Measurements from ENCODE around the gene OR4C6. TPM values are rescaled to one million over a fixed set of nuclear protein-coding genes. Genes with fewer than 3 reads are reported as not detected.

The OR4C6 gene
- total RNA-seq, result not detected

DNA sequence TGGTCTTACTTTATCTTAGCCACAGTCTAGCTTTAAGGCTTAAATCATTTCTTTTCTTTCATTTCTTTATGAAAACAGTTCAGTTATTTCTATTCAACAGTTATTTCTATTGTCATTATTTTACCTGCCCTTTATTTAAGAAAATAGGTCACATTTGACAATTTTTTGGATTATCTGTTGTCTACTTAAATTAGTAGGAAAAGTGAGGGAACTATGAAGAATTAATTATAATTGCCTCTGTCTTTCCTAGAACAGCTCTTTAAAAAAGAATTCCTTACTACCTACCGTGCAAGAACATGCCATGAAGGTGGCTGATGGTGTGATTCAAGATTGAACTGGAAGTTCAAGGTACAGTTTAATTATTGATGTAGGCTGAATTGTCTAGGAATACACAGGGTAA, at the start of gene OR4C6:
Gene OR4C6, plus strand, starts transcription at position 301 of the 400 bp plus-strand sequence. CDS start 2,966 bp downstream, outside the sequence.
- ATAC-seq, result no peak
- no peak within 1 kb of the TSS for H3K27ac Mint-ChIP-seq

DNA sequence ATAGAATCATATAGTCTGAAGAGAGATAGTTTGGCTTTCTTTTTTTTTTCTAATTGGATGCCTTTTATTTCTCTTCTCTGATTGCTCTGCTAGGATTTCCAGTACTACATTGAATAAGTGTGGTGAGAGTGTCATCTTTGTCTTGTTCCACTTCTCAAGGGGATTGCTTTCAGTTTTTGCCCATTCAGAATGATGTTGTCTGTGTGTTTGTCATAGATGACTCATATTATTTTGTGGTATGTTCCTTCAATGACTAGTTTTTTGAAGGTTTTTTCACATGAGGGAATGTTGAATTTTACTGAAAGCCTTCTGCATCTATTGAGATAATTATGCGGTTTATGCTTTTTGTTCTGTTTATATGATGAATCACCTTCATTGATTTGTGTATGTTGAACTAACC, 37.5 kb upstream of the OR4C6 start:
- no peak overlapping the region for H3K4me3 Mint-ChIP-seq
- no peaks in the 10 kb centered on the region for H3K4me1 Mint-ChIP-seq (ENCODE audit: low read depth in 2 of 2)
- ATAC-seq, result no peak
- H3K36me3 Mint-ChIP-seq, result peaks cover 20% of the 10 kb centered on the region
- H3K27ac Mint-ChIP-seq, result no peak overlapping the region
- peaks cover 21% of the 10 kb centered on the region for H3K9me3 Mint-ChIP-seq
- no peaks in the 10 kb centered on the region for H3K27me3 Mint-ChIP-seq
- no peak for DNase-seq (ENCODE audit: low spot score)

More for the DNA sequence above, at the start of gene OR4C6:
- H3K36me3 Mint-ChIP-seq, result peaks cover 9% of the 10 kb centered on the region
- H3K27me3 Mint-ChIP-seq, result no peaks in the 10 kb centered on the region
- DNase-seq (ENCODE audit: low spot score), result no peak
- H3K4me1 Mint-ChIP-seq (ENCODE audit: low read depth in 2 of 2), result no peaks in the 10 kb centered on the region
- peaks cover 11% of the 10 kb centered on the region for H3K9me3 Mint-ChIP-seq
- no peak within 1 kb of the TSS for H3K4me3 Mint-ChIP-seq

- Mint-ChIP-seq H3K27ac (no peak within 1 kb of the TSS), H3K4me3 (no peak within 1 kb of the TSS), H3K27me3 (no peaks in the 10 kb centered on the region), H3K36me3 (peaks cover 15% of the 10 kb centered on the region), H3K9me3 (peaks cover 6% of the 10 kb centered on the region), H3K4me1 (ENCODE audit: low read depth in 2 of 2) (no peaks in the 10 kb centered on the region)
- DNase-seq (ENCODE audit: low spot score) (no peak), ATAC-seq (no peak)
Observed at GRCh38 chr11:55634813-55635212, 27.2 kb upstream of the OR4C6 start, which contains the start of gene OR4P4. Gene OR4P4 (plus strand): TSS chr11:55635113.

DNA sequence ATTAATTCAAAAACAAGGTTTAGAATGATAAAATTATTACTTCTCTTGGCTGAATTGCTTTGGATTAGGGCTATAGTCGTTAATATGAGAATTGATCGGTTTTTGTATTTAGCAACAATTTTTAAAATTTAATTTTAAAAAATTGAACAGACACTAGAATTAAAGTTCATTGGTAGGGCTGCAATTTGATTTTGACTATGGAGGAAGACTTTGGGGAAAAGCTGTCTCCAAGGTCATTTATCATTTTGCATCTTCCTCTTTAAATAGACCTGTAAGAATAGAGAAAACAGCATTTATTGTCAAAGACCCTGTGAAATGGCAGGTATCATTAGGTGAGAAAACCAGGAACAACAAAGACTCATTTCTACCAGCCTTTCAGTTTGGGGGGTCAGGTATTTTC, 14.0 kb upstream of the OR4C6 start, which contains the start of gene OR4S2:
Gene OR4S2, plus strand, starts transcription at position 301 of the 400 bp plus-strand sequence. CDS start 2,577 bp downstream, outside the sequence.
- no peaks in the 10 kb centered on the region for H3K36me3 Mint-ChIP-seq
- H3K4me3 Mint-ChIP-seq, result no peak within 1 kb of the TSS
- no peak within 1 kb of the TSS for H3K27ac Mint-ChIP-seq
- no peaks in the 10 kb centered on the region for H3K9me3 Mint-ChIP-seq
- no peaks in the 10 kb centered on the region for H3K27me3 Mint-ChIP-seq
- H3K4me1 Mint-ChIP-seq (ENCODE audit: low read depth in 2 of 2), result no peaks in the 10 kb centered on the region
- no peak for ATAC-seq
- DNase-seq (ENCODE audit: low spot score), result no peak

DNA sequence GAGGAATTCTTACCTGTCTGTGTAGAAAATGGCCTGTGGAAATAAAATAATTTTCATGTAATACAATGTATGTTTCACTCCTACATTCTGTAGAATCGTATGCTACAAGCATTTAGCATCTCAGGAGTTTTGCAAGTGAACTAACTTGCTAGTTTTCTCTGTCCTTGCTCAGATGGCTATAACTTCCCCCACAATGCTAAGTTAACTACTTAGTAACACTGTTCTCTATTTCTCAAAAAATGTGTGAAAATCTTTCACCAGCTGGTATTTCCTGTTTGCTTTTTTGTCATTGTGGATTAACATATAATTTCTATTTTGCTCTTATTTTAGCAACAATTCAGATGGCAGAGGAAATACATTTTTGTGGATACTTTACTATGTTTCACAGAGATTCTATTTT, 9.4 kb upstream of the OR4C6 start:
- no peak overlapping the region for H3K4me3 Mint-ChIP-seq
- H3K9me3 Mint-ChIP-seq, result no peaks in the 10 kb centered on the region
- H3K36me3 Mint-ChIP-seq, result peaks cover under 1% of the 10 kb centered on the region
- DNase-seq (ENCODE audit: low spot score) (no peak), ATAC-seq (no peak)
- H3K27ac Mint-ChIP-seq, result no peak overlapping the region
- no peaks in the 10 kb centered on the region for H3K4me1 Mint-ChIP-seq (ENCODE audit: low read depth in 2 of 2)
- H3K27me3 Mint-ChIP-seq, result no peaks in the 10 kb centered on the region

DNA sequence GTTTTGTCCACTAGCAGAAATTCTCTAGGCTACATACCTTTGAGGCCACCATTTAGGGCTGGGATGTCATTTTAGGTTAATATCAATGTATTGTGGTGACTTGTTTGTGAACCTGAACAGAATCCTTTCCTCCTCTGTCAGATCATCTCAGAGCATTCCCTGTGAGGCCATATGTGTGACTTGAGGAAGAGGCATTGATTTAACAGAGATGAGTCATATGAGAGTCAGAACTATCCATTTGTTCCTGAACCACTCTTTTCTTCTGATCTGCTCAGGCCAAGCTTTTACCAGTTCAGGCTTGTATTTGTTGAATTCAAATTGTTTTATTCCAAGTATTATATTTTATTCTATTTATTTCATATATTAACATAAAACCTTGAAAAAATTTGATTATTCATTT, 6.9 kb upstream of the OR4C6 start:
- Mint-ChIP-seq H3K4me3 (no peak overlapping the region), H3K4me1 (ENCODE audit: low read depth in 2 of 2) (no peaks in the 10 kb centered on the region), H3K36me3 (peaks cover 9% of the 10 kb centered on the region), H3K27me3 (no peaks in the 10 kb centered on the region), H3K9me3 (peaks cover 6% of the 10 kb centered on the region), H3K27ac (no peak overlapping the region)
- DNase-seq (ENCODE audit: low spot score) (no peak), ATAC-seq (no peak)

DNA sequence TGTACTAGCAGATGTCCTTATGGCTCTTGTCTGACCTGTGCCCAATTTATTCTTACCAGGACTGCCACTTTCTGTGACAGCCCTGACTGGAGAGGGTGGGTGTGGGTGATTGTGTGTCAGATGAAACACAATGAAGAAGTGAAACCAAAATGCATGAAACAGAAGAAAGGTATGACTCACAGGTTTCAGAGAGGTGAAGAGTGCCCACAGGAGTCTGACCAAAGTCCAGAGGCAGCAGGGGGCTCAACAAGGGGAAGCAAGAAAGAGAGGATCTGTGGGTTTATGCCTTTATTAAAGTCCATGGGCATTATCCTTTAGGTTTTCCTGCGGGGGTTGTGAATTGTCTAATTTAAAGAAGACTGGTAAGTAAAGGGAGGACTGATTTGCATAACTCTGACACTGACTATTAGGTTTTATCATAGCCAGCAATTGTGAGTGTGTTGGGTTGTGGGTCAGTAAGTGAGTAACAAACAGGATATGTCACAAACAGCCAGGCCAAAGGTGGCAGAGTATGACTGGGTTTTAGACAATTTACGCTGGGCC, 3.9 kb upstream of the OR4C6 start:
- Mint-ChIP-seq H3K36me3 (peaks cover 9% of the 10 kb centered on the region), H3K27me3 (no peaks in the 10 kb centered on the region), H3K27ac (no peak overlapping the region), H3K9me3 (peaks cover 7% of the 10 kb centered on the region), H3K4me1 (ENCODE audit: low read depth in 2 of 2) (no peaks in the 10 kb centered on the region), H3K4me3 (no peak overlapping the region)
- ATAC-seq (no peak), DNase-seq (ENCODE audit: low spot score) (no peak)

DNA sequence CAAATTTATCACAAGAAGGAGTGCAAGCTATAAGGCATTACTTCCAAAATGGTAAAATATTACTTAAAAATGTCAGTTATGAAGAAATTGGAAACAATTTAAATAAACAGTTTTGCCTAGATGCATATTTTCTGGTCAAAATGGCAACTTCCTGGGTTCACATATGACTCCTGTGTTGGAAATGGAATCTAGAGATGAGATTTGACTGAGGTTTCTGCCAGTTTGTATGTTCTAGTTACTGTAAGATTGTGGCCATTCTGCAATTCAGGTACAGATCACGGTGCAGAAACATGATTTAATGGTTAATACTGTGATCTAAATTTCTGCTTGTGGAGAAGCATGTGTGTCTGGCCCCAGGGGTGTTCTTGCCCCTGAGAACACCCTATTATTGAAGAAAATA, 3.4 kb upstream of the OR4C6 start:
- Mint-ChIP-seq H3K36me3 (peaks cover 9% of the 10 kb centered on the region), H3K27ac (no peak overlapping the region), H3K27me3 (no peaks in the 10 kb centered on the region), H3K9me3 (peaks cover 7% of the 10 kb centered on the region), H3K4me3 (no peak overlapping the region), H3K4me1 (ENCODE audit: low read depth in 2 of 2) (no peaks in the 10 kb centered on the region)
- no peak for DNase-seq (ENCODE audit: low spot score)
- ATAC-seq, result no peak

DNA sequence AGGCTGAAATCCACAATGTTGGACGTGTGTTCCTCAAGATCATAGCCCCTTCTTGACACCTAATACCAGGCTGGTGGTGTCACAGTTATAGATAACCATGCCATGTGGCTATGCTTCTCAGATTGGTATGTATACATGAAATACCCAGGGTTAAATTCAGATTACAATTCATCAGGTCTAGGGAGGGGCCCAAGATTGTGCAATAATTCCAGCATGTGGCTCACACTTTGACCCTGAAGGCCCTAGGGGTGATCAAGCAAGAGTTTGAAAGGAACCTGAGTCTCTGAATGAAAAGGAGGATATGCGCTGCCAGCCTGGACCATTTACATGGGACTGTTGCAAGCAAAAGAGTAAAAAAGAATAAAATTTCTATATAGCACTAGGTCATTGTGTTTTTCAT, 7.4 kb downstream of the OR4C6 start:
- ATAC-seq (no peak), DNase-seq (ENCODE audit: low spot score) (no peak)
- Mint-ChIP-seq H3K27me3 (no peaks in the 10 kb centered on the region), H3K27ac (no peak overlapping the region), H3K9me3 (peaks cover 4% of the 10 kb centered on the region), H3K4me1 (ENCODE audit: low read depth in 2 of 2) (no peaks in the 10 kb centered on the region), H3K36me3 (no peaks in the 10 kb centered on the region), H3K4me3 (no peak overlapping the region)

DNA sequence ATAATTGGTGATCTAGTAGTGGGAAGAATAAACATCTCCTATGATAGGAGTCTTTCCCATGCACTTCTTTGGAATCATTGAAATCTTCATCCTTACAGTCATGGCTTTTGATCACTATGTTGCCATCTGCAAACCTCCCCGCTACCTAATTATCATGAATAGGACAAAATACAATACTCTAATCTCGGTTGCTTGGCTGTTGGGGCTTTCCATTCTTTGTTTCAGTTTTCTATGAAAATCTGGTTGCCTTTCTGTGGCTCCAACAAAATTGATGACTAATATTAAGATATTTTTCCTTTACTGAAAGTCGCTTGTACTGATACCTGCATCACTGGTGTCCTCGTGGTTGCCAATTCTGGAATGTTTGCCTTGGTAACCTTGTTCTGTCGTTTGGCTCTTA, 11.9 kb downstream of the OR4C6 start:
- Mint-ChIP-seq H3K27me3 (no peaks in the 10 kb centered on the region), H3K36me3 (no peaks in the 10 kb centered on the region), H3K4me3 (no peak overlapping the region), H3K4me1 (ENCODE audit: low read depth in 2 of 2) (no peaks in the 10 kb centered on the region), H3K27ac (no peak overlapping the region), H3K9me3 (no peaks in the 10 kb centered on the region)
- DNase-seq (ENCODE audit: low spot score) (no peak), ATAC-seq (no peak)

DNA sequence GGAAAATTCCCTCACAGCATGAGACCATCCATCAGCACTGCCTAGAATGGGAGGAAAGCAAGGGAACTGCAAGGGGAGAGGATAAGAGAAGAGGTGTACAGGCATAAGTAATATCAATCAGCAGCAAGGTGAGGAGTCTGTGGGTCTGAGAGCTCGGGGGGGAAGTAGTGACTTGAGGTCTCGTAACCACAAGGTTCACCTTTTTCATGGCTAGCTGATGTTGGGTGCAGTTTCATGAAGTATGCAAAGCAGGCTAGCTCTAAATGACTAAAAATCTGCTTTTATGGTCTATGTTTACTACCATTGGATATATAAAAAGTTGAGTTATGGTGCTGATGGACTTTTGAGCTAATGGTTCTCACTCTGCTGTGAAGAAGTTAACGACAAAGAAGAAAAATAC, 35.8 kb downstream of the OR4C6 start:
- no peak overlapping the region for H3K27ac Mint-ChIP-seq
- H3K9me3 Mint-ChIP-seq, result peaks cover 6% of the 10 kb centered on the region
- ATAC-seq (no peak), DNase-seq (ENCODE audit: low spot score) (no peak)
- no peaks in the 10 kb centered on the region for H3K27me3 Mint-ChIP-seq
- no peaks in the 10 kb centered on the region for H3K4me1 Mint-ChIP-seq (ENCODE audit: low read depth in 2 of 2)
- no peaks in the 10 kb centered on the region for H3K36me3 Mint-ChIP-seq
- H3K4me3 Mint-ChIP-seq, result no peak overlapping the region

DNA sequence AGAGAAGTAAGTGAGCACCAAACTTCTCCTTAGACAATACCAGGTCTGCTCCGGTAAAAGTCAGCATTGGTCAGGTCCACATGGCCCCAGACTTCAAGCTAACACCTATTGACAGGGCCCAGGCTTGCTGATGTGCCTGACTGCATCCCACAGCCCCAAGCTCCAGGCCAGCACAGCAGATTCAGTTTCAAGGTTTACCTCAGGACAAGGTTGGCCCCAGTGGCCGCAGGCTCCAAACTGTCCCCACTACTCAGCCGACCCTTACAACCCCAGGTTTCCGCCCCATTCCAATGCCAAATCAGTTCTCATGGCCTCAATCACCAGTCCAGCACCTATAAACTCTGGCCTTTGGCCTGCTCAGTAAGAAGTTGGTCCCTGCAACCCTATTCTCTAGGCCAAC, 39.4 kb downstream of the OR4C6 start:
- no peak overlapping the region for H3K27ac Mint-ChIP-seq
- ATAC-seq, result peak in 1 of 2 donors; percentile 27
- no peaks in the 10 kb centered on the region for H3K4me1 Mint-ChIP-seq (ENCODE audit: low read depth in 2 of 2)
- H3K27me3 Mint-ChIP-seq, result no peaks in the 10 kb centered on the region
- H3K9me3 Mint-ChIP-seq, result peaks cover 19% of the 10 kb centered on the region
- H3K4me3 Mint-ChIP-seq, result no peak overlapping the region
- peaks cover 4% of the 10 kb centered on the region for H3K36me3 Mint-ChIP-seq
- no peak for DNase-seq (ENCODE audit: low spot score)

DNA sequence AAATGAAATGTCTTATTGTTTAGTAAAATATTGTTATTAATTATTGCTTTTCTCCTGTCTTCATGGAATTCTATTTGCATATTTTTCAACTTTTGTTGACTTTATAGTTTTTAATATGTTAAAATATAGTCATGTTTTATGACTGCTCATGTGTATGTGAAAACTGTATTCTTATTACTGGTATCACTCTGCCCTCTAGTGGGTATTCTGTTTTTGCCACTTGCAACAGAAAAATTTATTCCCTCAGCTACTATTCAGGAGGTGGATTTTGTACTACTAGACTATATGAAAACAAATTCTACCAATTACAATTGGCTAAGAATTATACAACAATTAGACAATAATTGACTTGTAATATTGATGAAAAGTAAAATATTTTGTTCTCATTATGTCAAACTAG, 45.0 kb downstream of the OR4C6 start:
- ATAC-seq (no peak), DNase-seq (ENCODE audit: low spot score) (no peak)
- Mint-ChIP-seq H3K4me3 (no peak overlapping the region), H3K36me3 (peaks cover 4% of the 10 kb centered on the region), H3K27me3 (no peaks in the 10 kb centered on the region), H3K4me1 (ENCODE audit: low read depth in 2 of 2) (no peaks in the 10 kb centered on the region), H3K9me3 (peaks cover 15% of the 10 kb centered on the region), H3K27ac (no peak overlapping the region)

GRCh38 chr11:55714982-55715888, 53.2 kb downstream of the OR4C6 start:
- Mint-ChIP-seq H3K4me1 (ENCODE audit: low read depth in 2 of 2) (no peaks in the 10 kb centered on the region), H3K27me3 (no peaks in the 10 kb centered on the region), H3K9me3 (no peaks in the 10 kb centered on the region), H3K4me3 (no peak overlapping the region), H3K36me3 (no peaks in the 10 kb centered on the region), H3K27ac (no peak overlapping the region)
- ATAC-seq (no peak), DNase-seq (ENCODE audit: low spot score) (no peak)
